GM12872 (cell line): Measurements from ENCODE around the gene SIM1.

Experiments
- TF ChIP-seq, protein P1 (sequence below): IDR thresholded peaks from 3 replicates; pipeline ENCODE4 v1.5.1; 2011; ENCODE audit warnings: low read depth, mild to moderate bottlenecking, low read length, moderate library complexity; ENCODE audit not compliant: insufficient read depth

The SIM1 gene

GRCh38 chr6:100453701-100454521 lies 10.8 kb downstream of the SIM1 start:
- TF ChIP-seq, protein P1, sequence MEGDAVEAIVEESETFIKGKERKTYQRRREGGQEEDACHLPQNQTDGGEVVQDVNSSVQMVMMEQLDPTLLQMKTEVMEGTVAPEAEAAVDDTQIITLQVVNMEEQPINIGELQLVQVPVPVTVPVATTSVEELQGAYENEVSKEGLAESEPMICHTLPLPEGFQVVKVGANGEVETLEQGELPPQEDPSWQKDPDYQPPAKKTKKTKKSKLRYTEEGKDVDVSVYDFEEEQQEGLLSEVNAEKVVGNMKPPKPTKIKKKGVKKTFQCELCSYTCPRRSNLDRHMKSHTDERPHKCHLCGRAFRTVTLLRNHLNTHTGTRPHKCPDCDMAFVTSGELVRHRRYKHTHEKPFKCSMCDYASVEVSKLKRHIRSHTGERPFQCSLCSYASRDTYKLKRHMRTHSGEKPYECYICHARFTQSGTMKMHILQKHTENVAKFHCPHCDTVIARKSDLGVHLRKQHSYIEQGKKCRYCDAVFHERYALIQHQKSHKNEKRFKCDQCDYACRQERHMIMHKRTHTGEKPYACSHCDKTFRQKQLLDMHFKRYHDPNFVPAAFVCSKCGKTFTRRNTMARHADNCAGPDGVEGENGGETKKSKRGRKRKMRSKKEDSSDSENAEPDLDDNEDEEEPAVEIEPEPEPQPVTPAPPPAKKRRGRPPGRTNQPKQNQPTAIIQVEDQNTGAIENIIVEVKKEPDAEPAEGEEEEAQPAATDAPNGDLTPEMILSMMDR, result no peak

- TF ChIP-seq, protein P1, result no peak
These were observed 11.7 kb downstream of the SIM1 start for GRCh38 chr6:100452998-100453397.

DNA sequence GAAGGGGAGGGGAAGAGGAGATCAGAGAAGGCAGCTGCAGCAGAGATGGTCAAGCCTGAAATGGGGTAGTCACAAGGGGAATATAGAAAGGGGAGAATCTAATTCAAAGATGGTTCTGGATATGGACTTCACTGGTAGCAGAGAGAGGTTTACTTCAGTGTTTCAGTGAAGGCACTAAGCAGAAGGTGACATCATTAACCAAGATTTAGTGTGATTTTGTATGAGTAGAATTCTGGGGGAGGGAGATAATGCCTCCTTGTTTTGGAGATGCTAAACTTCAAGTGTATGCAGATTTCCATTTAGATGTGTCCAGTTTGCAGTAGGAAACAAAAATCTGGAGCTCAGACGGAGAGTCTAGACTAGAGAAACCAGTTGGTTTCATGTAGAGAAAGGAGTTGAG lies 13.1 kb downstream of the SIM1 start:
- TF ChIP-seq, protein P1, result no peak

DNA sequence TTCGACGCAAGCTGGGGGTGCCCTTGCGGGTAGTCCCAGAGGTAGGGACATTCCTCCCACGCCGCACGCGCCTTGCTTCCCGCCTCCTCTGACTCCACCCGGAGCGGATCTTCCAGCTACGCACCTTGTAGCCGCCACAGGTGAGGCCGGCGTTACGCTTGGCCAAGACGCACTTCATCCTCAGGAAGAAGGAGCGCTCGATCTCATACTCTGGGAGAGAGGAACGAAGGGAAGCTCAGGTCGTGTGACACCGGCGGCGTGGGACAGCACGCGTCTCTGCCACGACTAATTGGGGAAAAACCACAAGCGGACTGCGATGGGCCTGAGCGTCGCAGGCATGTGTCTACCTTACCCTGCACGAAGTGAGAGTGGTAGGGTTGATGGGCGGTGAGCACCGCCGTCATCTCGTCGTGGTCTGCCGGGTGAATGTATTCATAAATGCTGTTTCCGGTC lies 15.5 kb downstream of the SIM1 start:
- TF ChIP-seq, protein P1, result no peak

- TF ChIP-seq, protein P1, result no peak
These were observed 16.6 kb downstream of the SIM1 start for GRCh38 chr6:100447900-100448748.

GRCh38 chr6:100447081-100447899 lies 17.4 kb downstream of the SIM1 start:
- TF ChIP-seq, protein P1, result no peak
